Naive thymus-derived CD8-positive, alpha-beta T cell (primary cell): ENCODE data around the gene STKLD1. TPM values are rescaled to one million over a fixed set of nuclear protein-coding genes. Genes with fewer than 3 reads are reported as not detected.
"Not testable (repeated sequence)": the region's sequence is repeated elsewhere in the genome, so short reads cannot be mapped to it uniquely, and the experiment has no call there.

Experiments used
- ATAC-seq, 2 donors: fragments of 150-1000 bp; cut with Tn5 transposase in 1 of 2; sonication (Bioruptor Pico), chemical (Tn5 transposase) in 1 of 2; 1 replicate in 1 of 2; 2 replicates in 1 of 2; pipeline ENCODE4 v1.10.0; 2021; ENCODE audit warnings: mild to moderate bottlenecking in 2 of 2, moderate library complexity in 2 of 2
- POLR2A ChIA-PET: fragments of 350-600 bp; sonication (Branson Sonifier 250); formaldehyde crosslinking; loops from one replicate; lab custom pipeline; 2021; ENCODE audit warnings: antibody characterized with exemption; lab: Charles Lee
- DNase-seq, 10 donors: peaks; one replicate each; pipeline versions ENCODE4 v3.0.0 to v3.0.0-alpha.2; 2020 to 2022
- H3K27ac Mint-ChIP-seq, 10 donors: one replicate each; pipeline ENCODE4 v1.8.0; 2020 to 2022; ENCODE audit warnings: mild to moderate bottlenecking in 10 of 10, mixed read lengths in 10 of 10, moderate library complexity in 4 of 10, inconsistent platforms in 1 of 10
- H3K27me3 Mint-ChIP-seq, 5 donors: one replicate each; pipeline ENCODE4 v1.8.0; 2021 to 2022; ENCODE audit warnings: mixed read lengths in 5 of 5
- H3K36me3 Mint-ChIP-seq, 3 donors: one replicate each; pipeline ENCODE4 v1.8.0; 2020 to 2022; ENCODE audit warnings: mixed read lengths in 3 of 3, mild to moderate bottlenecking in 2 of 3, inconsistent platforms in 1 of 3
- H3K4me1 Mint-ChIP-seq, 4 donors: one replicate each; pipeline ENCODE4 v1.8.0; 2021 to 2022; ENCODE audit warnings: mixed read lengths in 4 of 4
- H3K4me3 Mint-ChIP-seq, 10 donors: one replicate each; pipeline ENCODE4 v1.8.0; 2020 to 2022; ENCODE audit warnings: mild to moderate bottlenecking in 10 of 10, mixed read lengths in 10 of 10, moderate library complexity in 6 of 10, inconsistent platforms in 1 of 10
- H3K9me3 Mint-ChIP-seq, 9 donors: one replicate each; pipeline ENCODE4 v1.8.0; 2020 to 2022; ENCODE audit warnings: mixed read lengths in 9 of 9, mild to moderate bottlenecking in 3 of 9, inconsistent platforms in 1 of 9, moderate library complexity in 1 of 9
- polyA plus RNA-seq, 3 donors: library from polyadenylated mRNA; unstranded; fragments of 300-500 nt; fragmentation: Illumina TruSeq; gene quantifications; one replicate each; pipeline ENCODE4 v1.2.3, GENCODE V29; 2021
- total RNA-seq, 8 experiments: library from RNA in 2 of 8; stranded (reverse) in 2 of 8; gene quantifications; one replicate each; pipeline ENCODE4 v1.2.3 and lab custom pipeline; 2021 to 2026

The STKLD1 gene
- total and polyA plus RNA-seq, 5 experiments from 2014 or later = 0.35 to 2.3 (median 1.3) TPM; not detected in 1

GRCh38 chr9:133367778-133368177 is 8.4 kb upstream of the STKLD1 start:
- DNase-seq (no peak), ATAC-seq (no peak)
- Mint-ChIP-seq H3K4me1 (peaks cover 41 to 88% (median 66%) of the 10 kb centered on the region in 4 donors), H3K9me3 (no peaks in the 10 kb centered on the region), H3K27me3 (no peaks in the 10 kb centered on the region), H3K27ac (peak overlapping the region in 1 of 10 donors; percentile 49), H3K4me3 (peak overlapping the region in 2 of 10 donors; percentile 38 to 87), H3K36me3 (peaks cover 0 to 53% (median 9%) of the 10 kb centered on the region in 3 donors)
- POLR2A ChIA-PET = interaction anchor here (1.8 to 3.1 kb wide), 3 partner anchors 9 to 18 kb away, joined by 5 to 17 read pairs (median 8); partner anchors contain the start of genes MED22, RPL7A, STKLD1 and SURF1

DNA sequence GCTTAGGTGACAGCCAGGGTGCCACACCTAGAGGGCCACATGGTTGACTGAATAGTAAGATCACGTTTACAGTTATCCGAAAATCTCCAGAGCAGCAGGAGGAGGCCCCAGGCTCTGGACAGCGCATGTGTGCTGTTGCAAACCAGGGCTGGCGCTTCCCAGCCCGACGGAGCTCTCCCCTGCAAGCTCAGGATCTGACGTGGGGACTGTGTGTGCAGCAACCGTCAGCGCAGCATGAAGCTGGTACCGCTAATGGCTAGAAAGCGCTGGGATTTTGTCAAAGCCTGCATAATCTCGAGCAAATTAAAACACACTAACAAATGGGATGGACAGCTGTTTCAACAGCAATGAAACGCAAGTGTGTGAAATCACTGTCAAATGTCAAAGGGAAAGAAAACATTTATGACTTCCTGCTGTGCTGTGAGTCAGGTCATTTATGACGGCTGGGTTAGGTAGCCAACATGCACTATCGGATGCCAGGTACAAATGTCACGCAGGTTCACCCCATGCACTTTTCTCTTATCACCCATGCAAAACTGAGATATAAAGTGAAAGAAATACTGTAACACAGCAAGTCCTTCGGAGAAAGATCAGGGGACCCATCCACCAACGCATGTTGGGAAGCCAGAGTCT is 7.8 kb upstream of the STKLD1 start:
- ATAC-seq (no peak), DNase-seq (no peak)
- POLR2A ChIA-PET = interaction anchor here (1.8 to 9.6 kb wide), 4 partner anchors 8 to 19 kb away, joined by 5 to 106 read pairs (median 12); partner anchors contain the start of genes MED22, RPL7A, STKLD1 and SURF1
- H3K27ac Mint-ChIP-seq = peak overlapping the region; percentile 83 to 99 (median 96)
- peak overlapping the region; percentile 20 to 89 (median 81) for H3K4me3 Mint-ChIP-seq
- peaks cover 0 to 53% (median 7%) of the 10 kb centered on the region in 3 donors for H3K36me3 Mint-ChIP-seq
- H3K27me3 Mint-ChIP-seq = no peaks in the 10 kb centered on the region
- H3K4me1 Mint-ChIP-seq = peaks cover 41 to 91% (median 69%) of the 10 kb centered on the region in 4 donors
- no peaks in the 10 kb centered on the region for H3K9me3 Mint-ChIP-seq

GRCh38 chr9:133369422-133369821 is 6.7 kb upstream of the STKLD1 start:
- no peaks in the 10 kb centered on the region for H3K9me3 Mint-ChIP-seq
- H3K4me1 Mint-ChIP-seq = peaks cover 41 to 89% (median 72%) of the 10 kb centered on the region in 4 donors
- ATAC-seq = no peak
- POLR2A ChIA-PET = interaction anchor here (7.0 to 9.6 kb wide), 2 partner anchors 12 to 20 kb away, joined by 106 to 143 read pairs; partner anchors contain the start of genes MED22, RPL7A, SURF1 and SURF2
- H3K27me3 Mint-ChIP-seq = no peaks in the 10 kb centered on the region
- peak overlapping the region; percentile 74 to 89 (median 82) for H3K4me3 Mint-ChIP-seq
- H3K36me3 Mint-ChIP-seq = peaks cover 0 to 43% (median 0%) of the 10 kb centered on the region in 3 donors
- peak overlapping the region; percentile 93 to 99 (median 97) for H3K27ac Mint-ChIP-seq
- no peak for DNase-seq

DNA sequence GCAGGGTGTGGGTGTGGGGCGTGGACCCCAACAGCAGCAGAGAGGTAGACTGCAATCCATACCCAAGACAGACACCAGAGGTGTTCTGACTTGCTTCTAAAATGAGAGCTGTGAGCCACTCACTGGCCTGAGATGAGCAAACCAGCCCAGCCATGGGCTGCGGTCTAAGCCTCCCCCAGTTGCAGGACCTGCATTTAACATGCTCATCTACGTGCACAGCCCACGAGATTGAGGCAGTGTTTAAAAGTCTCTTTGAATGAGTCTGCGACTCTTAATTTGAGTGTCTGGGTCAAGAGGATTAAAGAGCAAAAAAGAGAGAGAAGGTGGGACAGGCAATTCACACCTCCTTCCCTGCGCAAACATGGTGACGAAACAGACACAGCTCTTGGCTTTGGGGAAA is 6.2 kb upstream of the STKLD1 start:
- POLR2A ChIA-PET = interaction anchor here (7.0 to 9.6 kb wide), 2 partner anchors 13 to 21 kb away, joined by 106 to 143 read pairs; partner anchors contain the start of genes MED22, RPL7A, SURF1 and SURF2
- Mint-ChIP-seq H3K27ac (peak overlapping the region; percentile 93 to 99 (median 97)), H3K27me3 (no peaks in the 10 kb centered on the region), H3K9me3 (no peaks in the 10 kb centered on the region), H3K4me3 (peak overlapping the region; percentile 79 to 89 (median 84)), H3K4me1 (peaks cover 44 to 90% (median 76%) of the 10 kb centered on the region in 4 donors), H3K36me3 (peaks cover 0 to 43% (median 0%) of the 10 kb centered on the region in 3 donors)
- DNase-seq = no peak
- no peak for ATAC-seq

DNA sequence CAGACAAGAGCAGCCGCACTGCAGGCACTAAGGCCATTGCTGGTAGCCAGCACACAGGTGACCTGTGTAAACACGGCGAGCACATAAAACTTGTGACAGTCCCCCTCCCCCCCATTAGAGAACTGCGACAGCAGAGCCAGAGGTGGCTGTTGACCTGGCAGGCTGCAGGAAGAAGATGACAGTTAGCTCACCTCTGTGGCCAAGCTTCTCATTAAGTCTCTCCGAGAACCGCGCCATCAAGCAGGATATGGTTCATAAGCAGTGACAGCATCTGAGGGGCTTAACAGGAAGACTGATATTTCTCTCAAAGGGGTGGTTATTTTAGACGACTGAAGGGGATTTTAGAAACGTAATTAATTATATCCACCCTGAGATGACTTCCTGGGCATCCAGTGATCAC is 5.5 kb upstream of the STKLD1 start:
- Mint-ChIP-seq H3K27me3 (no peaks in the 10 kb centered on the region), H3K9me3 (no peaks in the 10 kb centered on the region), H3K36me3 (peaks cover 0 to 35% (median 0%) of the 10 kb centered on the region in 3 donors), H3K27ac (peak overlapping the region; percentile 93 to 99 (median 97)), H3K4me1 (peaks cover 46 to 90% (median 78%) of the 10 kb centered on the region in 4 donors), H3K4me3 (peak overlapping the region; percentile 79 to 89 (median 84))
- POLR2A ChIA-PET = interaction anchor here (0.9 to 9.6 kb wide), 6 partner anchors 11 to 340 kb away, joined by 3 to 143 read pairs (median 4); partner anchors contain the start of genes GTF3C5, MED22, RPL7A and SURF1
- peak; percentile 51 to 80 for ATAC-seq
- DNase-seq = peak in 8 of 10 donors; percentile 30 to 81 (median 60)

- Mint-ChIP-seq H3K4me3 (peak overlapping the region; percentile 79 to 89 (median 84)), H3K36me3 (peaks cover 0 to 29% (median 0%) of the 10 kb centered on the region in 3 donors), H3K27me3 (no peaks in the 10 kb centered on the region), H3K4me1 (peaks cover 45 to 84% (median 75%) of the 10 kb centered on the region in 4 donors), H3K9me3 (no peaks in the 10 kb centered on the region), H3K27ac (peak overlapping the region; percentile 93 to 99 (median 97))
- peak; percentile 57 to 66 for ATAC-seq
- POLR2A ChIA-PET = interaction anchor here (0.9 to 9.6 kb wide), 6 partner anchors 10 to 793 kb away, joined by 3 to 143 read pairs (median 4); partner anchors contain the start of genes MED22, RNU6ATAC, RPL7A and SURF1
- peak; percentile 49 to 79 (median 64) for DNase-seq
Observed at GRCh38 chr9:133371261-133371711, 4.9 kb upstream of the STKLD1 start.

- Mint-ChIP-seq H3K27me3 (no peaks in the 10 kb centered on the region), H3K27ac (peak overlapping the region; percentile 83 to 99 (median 96)), H3K4me3 (peak overlapping the region; percentile 20 to 87 (median 80)), H3K4me1 (peaks cover 45 to 79% (median 72%) of the 10 kb centered on the region in 4 donors), H3K9me3 (no peaks in the 10 kb centered on the region), H3K36me3 (peaks cover 0 to 23% (median 0%) of the 10 kb centered on the region in 3 donors)
- ATAC-seq = no peak
- no peak for DNase-seq
- POLR2A ChIA-PET = interaction anchor here (0.9 to 9.6 kb wide), 3 partner anchors 15 to 792 kb away, joined by 3 to 143 read pairs (median 106); partner anchors contain the start of genes MED22, RNU6ATAC, RPL7A and SURF1
Observed at GRCh38 chr9:133372144-133372543, 4.0 kb upstream of the STKLD1 start.

GRCh38 chr9:133374612-133375115 is 1.5 kb upstream of the STKLD1 start:
- no peak for ATAC-seq
- H3K9me3 Mint-ChIP-seq = no peaks in the 10 kb centered on the region
- no peaks in the 10 kb centered on the region for H3K27me3 Mint-ChIP-seq
- H3K4me3 Mint-ChIP-seq = peak overlapping the region; percentile 87 to 98 (median 94)
- peak in 3 of 10 donors; percentile 14 to 35 (median 21) for DNase-seq
- H3K36me3 Mint-ChIP-seq = peaks cover 0 to 17% (median 0%) of the 10 kb centered on the region in 3 donors
- H3K4me1 Mint-ChIP-seq = peaks cover 33 to 56% (median 53%) of the 10 kb centered on the region in 4 donors
- POLR2A ChIA-PET = interaction anchor here (1.2 to 9.6 kb wide), 5 partner anchors 11 to 41 kb away, joined by 3 to 143 read pairs (median 5); partner anchors contain the start of genes MED22, RPL7A, SURF1 and SURF2
- H3K27ac Mint-ChIP-seq = peak overlapping the region; percentile 89 to 97 (median 94)

- ATAC-seq = peak in 1 of 2 donors; percentile 2
- peak overlapping the region; percentile 89 to 97 (median 94) for H3K27ac Mint-ChIP-seq
- H3K9me3 Mint-ChIP-seq = no peaks in the 10 kb centered on the region
- peak in 2 of 10 donors; percentile 7 to 15 for DNase-seq
- no peaks in the 10 kb centered on the region for H3K27me3 Mint-ChIP-seq
- H3K36me3 Mint-ChIP-seq = peaks cover 0 to 12% (median 0%) of the 10 kb centered on the region in 3 donors
- H3K4me3 Mint-ChIP-seq = peak overlapping the region; percentile 87 to 98 (median 94)
- H3K4me1 Mint-ChIP-seq = peaks cover 28 to 50% (median 48%) of the 10 kb centered on the region in 4 donors
- POLR2A ChIA-PET = interaction anchor here (1.2 to 9.6 kb wide), 5 partner anchors 12 to 41 kb away, joined by 3 to 143 read pairs (median 5); partner anchors contain the start of genes MED22, RPL7A, SURF1 and SURF2
Observed at GRCh38 chr9:133375116-133375723, 946 bp upstream of the STKLD1 start.

DNA sequence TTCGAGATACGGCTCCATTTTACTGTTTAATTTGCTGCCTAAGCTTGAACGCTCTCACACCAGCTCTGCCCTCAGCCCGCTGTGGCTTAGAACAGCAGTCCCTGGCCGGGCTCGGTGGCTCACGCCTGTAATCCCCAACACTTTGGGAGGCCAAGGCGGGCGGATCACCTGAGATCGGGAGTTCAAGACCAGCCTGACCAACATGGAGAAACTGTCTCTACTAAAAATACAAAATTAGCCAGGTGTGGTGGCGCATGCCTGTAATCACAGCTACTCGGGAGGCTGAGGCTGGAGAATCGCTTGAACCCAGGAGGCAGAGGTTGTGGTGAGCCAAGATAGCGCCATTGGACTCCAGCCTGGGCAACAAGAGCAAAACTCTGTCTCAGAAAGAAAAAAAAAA is 1.1 kb downstream of the STKLD1 start:
- not testable (repeated sequence) for ATAC-seq, H3K27me3 Mint-ChIP-seq, DNase-seq, H3K9me3 Mint-ChIP-seq
- H3K36me3 Mint-ChIP-seq = peaks cover 0 to 11% (median 0%) of the 10 kb centered on the region in 3 donors
- peak overlapping the region in 4 of 10 donors; percentile 24 to 62 (median 42) for H3K27ac Mint-ChIP-seq
- H3K4me1 Mint-ChIP-seq = peaks cover 9 to 29% (median 27%) of the 10 kb centered on the region in 4 donors
- POLR2A ChIA-PET = interaction anchor here (0.7 to 9.6 kb wide), 7 partner anchors 10 to 42 kb away, joined by 3 to 106 read pairs (median 5); partner anchors contain the start of genes MED22, REXO4, RPL7A and SURF1
- H3K4me3 Mint-ChIP-seq = peak overlapping the region in 9 of 10 donors; percentile 41 to 84 (median 74)

DNA sequence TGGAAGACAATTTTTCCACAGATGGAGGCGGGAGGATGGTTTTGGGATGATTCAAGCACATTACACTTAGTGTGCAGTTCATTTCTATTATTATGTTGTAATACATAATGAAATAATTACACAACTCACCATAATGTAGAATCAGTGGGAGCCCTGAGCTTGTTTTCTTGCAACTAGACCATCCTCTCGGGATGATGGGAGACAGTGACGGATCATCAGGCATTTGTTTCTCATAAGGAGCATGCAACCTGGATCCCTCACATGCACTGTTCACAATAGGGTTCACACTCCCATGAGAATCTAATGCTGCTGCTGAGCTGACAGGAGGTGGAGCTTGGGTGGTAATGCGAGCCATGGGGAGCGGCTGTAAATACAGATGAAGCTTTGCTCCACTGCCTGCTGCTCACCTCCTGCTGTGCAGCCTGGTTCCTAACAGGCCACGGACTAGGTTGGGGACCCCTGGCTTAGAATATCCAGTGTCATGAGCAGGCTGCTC is 1.6 kb downstream of the STKLD1 start:
- ATAC-seq = no peak
- H3K9me3 Mint-ChIP-seq = no peaks in the 10 kb centered on the region
- H3K4me3 Mint-ChIP-seq = peak overlapping the region in 2 of 10 donors; percentile 22 to 72
- H3K36me3 Mint-ChIP-seq = peaks cover 0 to 10% (median 0%) of the 10 kb centered on the region in 3 donors
- POLR2A ChIA-PET = interaction anchor here (1.5 to 9.6 kb wide), 3 partner anchors 21 to 29 kb away, joined by 5 to 106 read pairs (median 9); partner anchors contain the start of genes MED22, RPL7A, SURF1 and SURF2
- peak overlapping the region in 1 of 10 donors; percentile 48 for H3K27ac Mint-ChIP-seq
- no peak for DNase-seq
- no peaks in the 10 kb centered on the region for H3K27me3 Mint-ChIP-seq
- peaks cover 5 to 25% (median 22%) of the 10 kb centered on the region in 4 donors for H3K4me1 Mint-ChIP-seq
